Uterus (tissue), 2 donors: ENCODE data around the gene EPHA2.

ENCODE experiments used
- CTCF ChIP-seq, 4 experiments: fragments of 200-600 bp in 2 of 4; fragments of 450-650 bp in 2 of 4; sonication (generic) in 2 of 4; IDR thresholded peaks; one replicate each; pipeline ENCODE4 v1.5.1; 2016 to 2019; ENCODE audit warnings: antibody characterized with exemption in 4 of 4, mild to moderate bottlenecking in 2 of 4, moderate library complexity in 1 of 4
- POLR2A ChIP-seq, 2 donors: fragments of 450-650 bp; IDR thresholded peaks; one replicate each; pipeline ENCODE4 v1.6.1; 2016; ENCODE audit warnings: antibody characterized with exemption in 2 of 2, mild to moderate bottlenecking in 1 of 2, moderate library complexity in 1 of 2

- TF ChIP-seq CTCF (IDR thresholded peaks at IDR 0.05) (no peak), POLR2A (IDR thresholded peaks at IDR 0.05) (no peak)
Measured at GRCh38 chr1:16135501-16135900, 20.4 kb downstream of the EPHA2 start.
